NOMO-1 (cell line): Measurements from ENCODE around the gene PRSS1.
"Not testable (repeated sequence)": the region's sequence is repeated elsewhere in the genome, so short reads cannot be mapped to it uniquely, and the experiment has no call there.

Source experiments
- DNase-seq, 2 experiments: peaks; one replicate each; lab custom pipeline; 2025; ENCODE audit not compliant: unreplicated experiment in 2 of 2; lab: John Stamatoyannopoulos, UW

The PRSS1 gene

GRCh38 chr7:142749218-142749993 is at the start of gene PRSS1:
Gene PRSS1, plus strand, starts transcription at chr7:142749472. Its CDS starts 13 bp downstream, at chr7:142749485.
- DNase-seq = no peak

GRCh38 chr7:142700935-142701334 is 48.3 kb upstream of the PRSS1 start:
- DNase-seq = not testable (repeated sequence)

DNA sequence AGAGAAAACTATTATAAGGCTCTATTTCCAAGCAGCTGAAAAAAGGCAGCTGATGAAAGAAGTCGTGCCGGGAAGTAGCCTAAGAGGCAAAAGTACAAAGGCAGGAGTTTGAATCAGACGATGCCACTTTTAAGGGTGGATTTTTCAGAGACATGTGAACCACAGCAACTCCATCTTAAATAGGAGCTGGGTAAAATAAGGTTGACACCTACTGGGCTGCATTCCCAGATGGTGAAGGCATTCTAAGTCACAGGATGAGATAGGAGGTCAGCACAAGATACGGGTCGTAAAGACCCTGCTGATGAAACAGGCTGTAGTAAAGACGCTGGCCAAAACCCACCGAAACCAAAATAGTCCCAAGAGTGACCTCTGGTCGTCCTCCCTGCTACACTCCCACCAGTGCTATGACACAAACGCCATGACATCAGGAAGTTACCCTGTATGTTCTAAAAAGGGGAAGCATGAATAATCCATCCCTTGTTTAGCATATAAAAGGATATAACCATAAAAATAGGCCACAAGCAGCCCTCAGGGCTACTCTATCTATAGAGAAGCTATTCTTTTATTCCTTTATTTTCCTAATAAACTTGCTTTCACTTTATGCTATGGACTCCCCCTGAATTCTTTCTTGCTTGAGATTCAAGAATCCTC is 45.5 kb upstream of the PRSS1 start:
- peak in 1 of 2 experiments; percentile 4 for DNase-seq

DNA sequence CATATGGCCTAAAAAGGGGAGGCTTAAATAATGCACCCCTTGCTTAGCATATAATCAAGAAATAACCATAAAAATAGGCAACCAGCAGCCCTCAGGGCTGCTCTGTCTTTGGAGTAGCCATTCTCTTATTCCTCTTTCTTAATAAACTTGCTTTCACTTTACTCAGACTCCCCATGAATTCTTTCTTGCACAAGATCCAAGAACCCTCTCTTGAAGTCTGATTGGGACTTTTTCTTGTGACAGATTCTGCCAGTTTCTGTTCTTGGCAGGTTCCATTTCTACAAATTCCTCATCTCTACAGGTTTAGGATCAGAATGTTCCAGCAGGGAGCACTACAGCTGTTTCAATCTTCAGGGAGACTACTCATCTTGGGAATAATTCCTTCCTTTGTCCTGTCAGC is 40.5 kb upstream of the PRSS1 start:
- DNase-seq = not testable (repeated sequence)

DNA sequence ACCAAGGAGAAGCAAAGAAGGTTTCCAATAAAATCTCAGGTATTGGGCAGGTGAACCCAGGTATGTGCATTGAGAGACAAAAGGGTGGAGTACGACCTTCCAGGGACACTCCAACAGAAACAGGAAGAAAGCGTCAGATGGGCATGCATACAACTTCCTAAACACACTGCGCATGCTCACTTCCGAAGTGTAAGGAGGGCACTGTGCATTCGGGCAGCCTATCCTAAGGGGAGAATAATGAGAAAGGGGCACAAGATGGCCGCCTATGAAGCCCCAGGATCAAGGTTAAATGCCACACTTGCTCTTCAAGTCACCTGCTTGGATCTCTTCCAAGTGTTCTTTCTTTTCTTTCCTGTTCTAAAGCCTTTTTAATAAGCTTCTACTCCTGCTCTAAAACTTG is 39.4 kb upstream of the PRSS1 start:
- no peak for DNase-seq

GRCh38 chr7:142711196-142711595 is 38.1 kb upstream of the PRSS1 start:
- DNase-seq = no peak

- DNase-seq = no peak
Observed at GRCh38 chr7:142711746-142712616, 37.3 kb upstream of the PRSS1 start.

DNA sequence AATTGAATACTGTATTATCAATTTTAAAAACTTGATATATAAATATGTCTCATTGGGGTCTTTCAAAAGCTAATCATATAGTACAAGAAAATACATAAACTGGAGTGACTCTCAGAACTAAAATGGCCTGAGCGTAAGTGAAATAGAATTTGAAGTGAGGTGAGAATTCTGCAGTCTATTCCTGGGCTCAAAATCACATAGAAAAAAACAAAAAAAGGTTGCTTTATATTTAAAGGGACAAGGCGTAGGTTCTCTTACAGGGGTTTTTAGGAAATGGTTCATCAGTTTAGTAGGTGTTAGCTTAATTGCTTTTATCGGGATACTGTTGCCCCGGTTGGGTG is 36.7 kb upstream of the PRSS1 start:
- no peak for DNase-seq

- DNase-seq = no peak
Observed at GRCh38 chr7:142714375-142714774, 34.9 kb upstream of the PRSS1 start.

DNA sequence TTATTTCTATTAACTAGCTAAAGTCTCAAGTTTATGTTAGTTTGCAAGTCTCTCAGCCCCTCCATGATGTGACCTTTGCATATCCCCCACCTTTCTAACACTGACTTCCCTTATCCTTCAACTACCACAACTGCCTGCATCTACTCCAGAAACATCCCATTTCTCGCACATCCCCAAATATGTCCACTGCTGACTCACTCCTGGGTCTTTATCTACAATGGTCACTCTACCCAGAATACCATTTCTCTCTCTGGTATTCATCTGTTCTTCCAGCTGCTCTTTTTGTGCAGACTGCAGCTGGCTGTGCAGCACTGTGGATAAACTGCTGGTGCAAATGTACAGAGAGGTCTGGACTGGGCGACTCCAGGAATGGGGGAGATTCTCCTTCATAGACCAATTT is 32.7 kb upstream of the PRSS1 start:
- no peak for DNase-seq

DNA sequence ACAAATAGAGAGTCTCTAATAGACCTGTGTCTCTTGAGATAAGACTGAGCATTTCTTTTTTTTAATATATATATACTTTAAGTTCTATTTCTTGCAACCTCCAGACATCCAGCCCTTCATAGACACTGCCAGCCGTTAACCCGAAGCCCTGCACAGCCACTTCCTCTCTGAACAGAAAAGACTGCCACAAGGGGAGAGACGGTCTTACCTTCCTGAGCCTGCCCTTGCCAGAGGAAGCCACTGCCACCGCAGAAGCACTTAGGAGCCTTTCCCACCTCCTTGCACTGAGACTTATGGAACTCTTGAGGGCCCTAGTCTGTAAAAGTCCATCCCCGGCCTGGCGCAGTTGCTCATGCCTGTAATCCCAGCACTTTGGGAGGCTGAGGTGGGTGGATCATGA is 31.8 kb upstream of the PRSS1 start:
- no peak for DNase-seq

- DNase-seq = no peak
Observed at GRCh38 chr7:142718313-142718712, 31.0 kb upstream of the PRSS1 start.

DNA sequence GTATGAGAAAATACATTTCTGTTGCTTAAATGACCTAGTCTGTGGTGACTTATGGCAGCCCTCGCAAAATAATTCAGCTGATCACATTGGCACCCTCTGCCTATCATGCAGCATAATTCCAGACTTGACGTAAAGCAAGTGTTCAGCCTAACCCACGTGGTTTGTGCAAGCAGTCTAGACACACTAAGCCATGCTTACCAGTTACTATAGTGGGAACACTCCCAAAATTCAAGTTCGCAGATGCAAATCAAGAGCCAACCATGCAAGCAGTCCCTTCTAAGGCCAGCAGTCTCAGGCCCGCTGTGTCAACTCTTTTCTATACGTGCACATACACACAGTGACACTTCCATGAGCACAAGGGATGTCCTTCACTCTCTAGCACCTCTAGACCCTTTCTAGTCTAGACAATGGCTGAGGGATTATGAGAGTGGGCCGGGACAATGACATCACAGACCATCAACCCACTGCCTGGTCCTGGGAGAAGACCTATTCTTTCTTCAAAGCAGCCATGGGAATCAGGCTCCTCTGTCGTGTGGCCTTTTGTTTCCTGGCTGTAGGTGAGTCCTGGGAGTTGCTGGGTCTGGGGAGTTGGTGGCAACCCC is 29.0 kb upstream of the PRSS1 start:
- DNase-seq = no peak

- DNase-seq = no peak
Observed at GRCh38 chr7:142720986-142721385, 28.3 kb upstream of the PRSS1 start.

GRCh38 chr7:142722248-142722794 is 27.0 kb upstream of the PRSS1 start:
- DNase-seq = no peak

- no peak for DNase-seq
Observed at GRCh38 chr7:142733271-142733670, 16.0 kb upstream of the PRSS1 start.

GRCh38 chr7:142739923-142740492 is 9.3 kb upstream of the PRSS1 start:
- DNase-seq = no peak

DNA sequence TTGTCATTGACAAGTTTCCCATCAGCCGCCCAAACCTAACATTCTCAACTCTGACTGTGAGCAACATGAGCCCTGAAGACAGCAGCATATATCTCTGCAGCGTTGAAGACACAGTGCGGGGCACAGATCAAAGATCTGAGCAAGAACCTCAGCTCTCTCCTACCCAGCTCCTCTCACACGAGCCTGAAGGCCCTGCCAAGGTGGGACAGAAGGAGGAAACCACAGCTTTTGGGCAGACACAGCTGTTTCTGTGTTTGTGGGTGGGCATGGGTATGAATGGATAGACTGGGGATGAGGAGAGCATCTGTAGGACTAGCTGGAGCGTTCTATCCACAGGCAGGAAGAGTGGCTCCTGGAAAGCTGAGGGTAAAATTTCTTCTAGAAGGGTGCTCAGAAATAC is 8.5 kb upstream of the PRSS1 start:
- DNase-seq = no peak

DNA sequence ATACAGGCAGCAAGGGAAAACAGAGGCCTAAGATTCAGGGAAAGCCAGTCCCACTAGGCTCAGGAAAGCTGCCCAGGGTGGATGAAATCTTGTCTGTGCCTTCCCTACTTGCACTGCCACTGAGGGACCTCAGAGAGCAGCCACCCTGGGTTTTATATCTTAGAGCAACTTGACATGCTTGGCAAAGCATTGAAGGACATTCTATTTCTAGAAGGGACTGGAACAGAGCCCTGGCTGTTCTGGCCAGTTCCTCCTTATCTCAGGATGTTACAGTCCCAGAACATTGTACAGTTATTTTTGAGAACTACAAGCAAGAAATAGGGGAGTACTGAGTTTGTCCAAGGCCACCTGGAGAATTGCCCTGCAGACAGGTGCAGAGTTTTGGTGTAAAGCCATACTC is 7.3 kb upstream of the PRSS1 start:
- DNase-seq = not testable (repeated sequence)

- no peak for DNase-seq
Observed at GRCh38 chr7:142745091-142745635, 4.1 kb upstream of the PRSS1 start.
